HG02938 (cell line): ENCODE data around the gene PAQR4.

Experiments
- ATAC-seq: cut with Tn5 transposase; IDR thresholded peaks from one replicate; pipeline ENCODE4 v1.9.1; 2021; ENCODE audit warnings: mild to moderate bottlenecking, moderate library complexity; ENCODE audit not compliant: unreplicated experiment

Gene PAQR4

GRCh38 chr16:3003582-3004270, 34.6 kb downstream of the PAQR4 start:
- peak; percentile 93 for ATAC-seq

- no peak for ATAC-seq
Measured at GRCh38 chr16:3004319-3004718, 35.2 kb downstream of the PAQR4 start.

GRCh38 chr16:3004781-3005284, 35.7 kb downstream of the PAQR4 start:
- ATAC-seq: no peak

GRCh38 chr16:3007059-3007956, 38.2 kb downstream of the PAQR4 start:
- ATAC-seq: no peak

GRCh38 chr16:3007957-3008689, 39.0 kb downstream of the PAQR4 start:
- no peak for ATAC-seq

GRCh38 chr16:3008690-3009037, 39.5 kb downstream of the PAQR4 start:
- no peak for ATAC-seq

- no peak for ATAC-seq
Measured at GRCh38 chr16:3009568-3010390, 40.6 kb downstream of the PAQR4 start.

- ATAC-seq: no peak
Measured at GRCh38 chr16:3010510-3010909, 41.4 kb downstream of the PAQR4 start.

GRCh38 chr16:3012246-3012645, 43.1 kb downstream of the PAQR4 start:
- no peak for ATAC-seq

- no peak for ATAC-seq
Measured at GRCh38 chr16:3012828-3013420, 43.8 kb downstream of the PAQR4 start, which contains the start of gene CLDN9. Gene CLDN9, plus strand, starts transcription at chr16:3012923. Its CDS starts 440 bp downstream, at chr16:3013363.

- ATAC-seq: no peak
Measured at GRCh38 chr16:3013491-3013951, 44.4 kb downstream of the PAQR4 start.

- ATAC-seq: no peak
Measured at GRCh38 chr16:3013998-3014690, 45.0 kb downstream of the PAQR4 start.

- no peak for ATAC-seq
Measured at GRCh38 chr16:3014971-3015370, 45.8 kb downstream of the PAQR4 start.

- ATAC-seq: no peak
Measured at GRCh38 chr16:3015865-3016521, 46.8 kb downstream of the PAQR4 start.

GRCh38 chr16:3017344-3017743, 48.2 kb downstream of the PAQR4 start:
- ATAC-seq: no peak

- no peak for ATAC-seq
Measured at GRCh38 chr16:3017794-3018506, 48.8 kb downstream of the PAQR4 start, which contains the start of gene CLDN6. Gene CLDN6, minus strand, starts transcription at chr16:3018183. Its CDS starts 2,162 bp downstream, at chr16:3016021.

GRCh38 chr16:3019594-3020246, 50.6 kb downstream of the PAQR4 start:
- ATAC-seq: no peak

- no peak for ATAC-seq
Measured at GRCh38 chr16:3020247-3020603, 51.1 kb downstream of the PAQR4 start, which contains the start of gene TNFRSF12A. Gene TNFRSF12A, plus strand, starts transcription at chr16:3020368. Its CDS starts 30 bp downstream, at chr16:3020398.
